Lung (tissue), 12 donors: ENCODE data around the gene DENND1B. TPM values are rescaled to one million over a fixed set of nuclear protein-coding genes. Genes with fewer than 3 reads are reported as not detected.

ENCODE experiments used
- ATAC-seq: fragments of 200-7000 bp; cut with Tn5 transposase; one replicate; pipeline ENCODE4 v1.9.1; 2020; ENCODE audit warnings: moderate number of reproducible peaks; ENCODE audit not compliant: insufficient read depth, low FRiP score
- DNase-seq, 3 donors: peaks; one replicate each; pipeline ENCODE4 v3.0.0-alpha.2; 2013 to 2017
- H3K27ac ChIP-seq, 2 donors: one replicate each; pipeline ENCODE4 v1.5.1; 2013; ENCODE audit warnings: mild to moderate bottlenecking in 2 of 2, moderate library complexity in 2 of 2, control low read depth in 1 of 2, inconsistent platforms in 1 of 2, low read depth in 1 of 2, low read length in 1 of 2
- H3K27me3 ChIP-seq, 3 donors: one replicate each; pipeline ENCODE4 v1.5.1; 2013; ENCODE audit warnings: low read length in 2 of 3; ENCODE audit not compliant: control insufficient read depth in 3 of 3, insufficient read depth in 3 of 3
- H3K36me3 ChIP-seq, 4 donors: one replicate each; pipeline ENCODE4 v1.5.1; 2013; ENCODE audit warnings: low read length in 4 of 4, mild to moderate bottlenecking in 1 of 4, moderate library complexity in 1 of 4; ENCODE audit not compliant: control insufficient read depth in 4 of 4, insufficient read depth in 4 of 4
- H3K4me1 ChIP-seq, 5 donors: one replicate each; pipeline ENCODE4 v1.5.1; 2013; ENCODE audit warnings: low read length in 5 of 5, mild to moderate bottlenecking in 2 of 5, moderate library complexity in 1 of 5; ENCODE audit not compliant: control insufficient read depth in 5 of 5, insufficient read depth in 5 of 5
- H3K4me3 ChIP-seq: one replicate; pipeline ENCODE4 v1.5.1; 2013; ENCODE audit warnings: mild to moderate bottlenecking, control low read depth, moderate library complexity
- H3K9ac ChIP-seq, 2 donors: one replicate each; pipeline ENCODE4 v1.5.1; 2013; ENCODE audit warnings: low read length in 2 of 2, control low read depth in 1 of 2; ENCODE audit not compliant: insufficient read depth in 1 of 2
- H3K9me3 ChIP-seq, 4 donors: one replicate each; pipeline ENCODE4 v1.5.1; 2013; ENCODE audit warnings: low read length in 3 of 4, mild to moderate bottlenecking in 1 of 4, moderate library complexity in 1 of 4; ENCODE audit not compliant: control insufficient read depth in 4 of 4, insufficient read depth in 3 of 4
- CTCF ChIP-seq: IDR thresholded peaks from 2 replicates; pipeline ENCODE4 v1.5.1; 2012; ENCODE audit warnings: mild to moderate bottlenecking; ENCODE audit errors: control extremely low read depth, extremely low read depth
- whole genome bisulfite sequencing, 2 donors: extraction: QIAGEN DNeasy Blood & Tissue Kit; methylation state at CpG; one replicate each; pipeline ENCODE4 v1.1.7; 2013; 5-methylcytosine and 5-hydroxymethylcytosine counted together
- polyA plus RNA-seq, 2 donors: library from polyadenylated mRNA; stranded (reverse); fragments of 200-250 nt; gene quantifications; one replicate each; pipeline ENCODE4 v1.2.1, GENCODE V29; 2013
- total RNA-seq, 2 donors: library from RNA; depleted of rRNA in 1 of 2; stranded (reverse); fragments of >200 nt in 1 of 2; gene quantifications; one replicate each; pipeline ENCODE4 v1.2.1, GENCODE V29; 2014 to 2021
- donor health status: control.
- donor health status: control.
- donor health status: Bipolar disorder and iron deficiency.
- donor health status: healthy.
- donor health status: DM: yes; HTN: yes; CAD: no.

The DENND1B gene
- total and polyA plus RNA-seq, 4 donors: 2.7 to 41.0 (median 10.1) TPM

DNA sequence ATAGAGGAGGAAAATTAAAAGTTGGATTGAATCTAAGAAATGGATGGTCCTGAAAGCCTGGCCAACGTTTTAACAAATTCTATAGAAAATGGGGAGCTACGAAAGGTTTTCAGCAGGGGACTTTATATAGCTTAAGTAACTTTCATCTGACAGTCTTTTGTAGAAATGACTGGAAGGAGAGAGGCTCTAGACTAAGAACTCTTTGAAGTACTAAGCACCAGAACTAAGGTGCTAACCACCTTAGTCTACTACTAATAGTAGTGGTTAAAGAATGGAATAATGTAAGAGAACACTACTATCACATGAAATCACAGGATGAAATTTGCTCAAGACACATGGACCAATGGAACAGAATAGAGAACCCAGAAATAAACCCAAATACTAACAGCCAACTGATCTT, 126.1 kb downstream of the DENND1B start:
- 87 to 98% methylated on average over 2 of the region's 2 CpGs for WGBS, 2 donors
- Histone ChIP-seq H3K36me3 (peaks cover 0 to 5% (median 0%) of the 10 kb centered on the region in 4 donors), H3K27me3 (no peaks in the 10 kb centered on the region), H3K9me3 (no peaks in the 10 kb centered on the region), H3K4me1 (no peaks in the 10 kb centered on the region), H3K4me3 (no peak overlapping the region), H3K27ac (no peak overlapping the region), H3K9ac (no peak overlapping the region)
- TF ChIP-seq CTCF: no peak
- DNase-seq (no peak), ATAC-seq (no peak)

GRCh38 chr1:197638316-197638715, 137.0 kb downstream of the DENND1B start:
- Histone ChIP-seq H3K9me3 (peaks cover 0 to 5% (median 3%) of the 10 kb centered on the region in 4 donors), H3K4me3 (no peak overlapping the region), H3K27me3 (no peaks in the 10 kb centered on the region), H3K9ac (no peak overlapping the region), H3K36me3 (peaks cover 0 to 4% (median 3%) of the 10 kb centered on the region in 4 donors), H3K4me1 (peaks cover 0 to 2% (median 0%) of the 10 kb centered on the region in 5 donors), H3K27ac (no peak overlapping the region)
- no peak for TF ChIP-seq CTCF
- DNase-seq (no peak), ATAC-seq (no peak)
- WGBS, 2 donors: 92 to 95% methylated on average over 2 of the region's 2 CpGs

GRCh38 chr1:197637406-197637805, 137.9 kb downstream of the DENND1B start:
- no peak for ATAC-seq
- Histone ChIP-seq H3K4me3 (no peak overlapping the region), H3K27me3 (no peaks in the 10 kb centered on the region), H3K4me1 (peaks cover 0 to 3% (median 0%) of the 10 kb centered on the region in 5 donors), H3K36me3 (peaks cover 0 to 4% (median 2%) of the 10 kb centered on the region in 4 donors), H3K9me3 (peaks cover 0 to 7% (median 4%) of the 10 kb centered on the region in 4 donors), H3K9ac (no peak overlapping the region), H3K27ac (no peak overlapping the region)
- no peak for DNase-seq
- 84 to 91% methylated on average over 3 of the region's 3 CpGs for WGBS, 2 donors
- no peak for TF ChIP-seq CTCF
